Neural progenitor cell (in vitro differentiated cells): ENCODE results near the gene SLC12A6.

Source experiments
- EZH2 ChIP-seq: fragments of 200-600 bp; sonication (generic); IDR thresholded peaks from 2 replicates; pipeline ENCODE4 v1.6.1; 2017; ENCODE audit warnings: antibody characterized with exemption, mild to moderate bottlenecking, moderate library complexity
- EZH2phosphoT487 ChIP-seq: fragments of 200-600 bp; sonication (generic); IDR thresholded peaks from 2 replicates; pipeline ENCODE4 v1.6.1; 2017; ENCODE audit warnings: antibody characterized with exemption
- TF ChIP-seq, protein P1 (sequence below): fragments of 200-600 bp; sonication (generic); IDR thresholded peaks from 2 replicates; pipeline ENCODE4 v1.5.1; 2017; ENCODE audit warnings: antibody characterized with exemption, mild to moderate bottlenecking

DNA sequence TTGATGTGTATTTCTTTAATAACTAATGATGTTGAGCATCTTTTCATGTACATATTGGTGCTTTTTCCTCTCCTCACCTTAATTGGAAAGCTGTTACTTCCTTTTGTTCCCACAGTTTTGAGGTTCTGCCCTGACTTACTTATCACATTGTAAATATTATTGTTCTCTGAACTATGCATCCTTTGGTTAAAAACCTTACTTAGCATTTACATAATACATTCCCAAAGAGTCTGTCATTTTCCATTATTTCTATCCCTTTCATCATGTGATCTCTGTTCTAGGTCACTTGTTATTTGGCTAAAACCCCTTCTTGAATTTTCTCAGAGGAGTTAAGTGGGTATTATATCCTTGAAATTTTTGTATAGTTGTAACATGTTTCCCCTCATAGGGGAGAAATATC is 33.0 kb downstream of the SLC12A6 start:
- TF ChIP-seq, protein P1, sequence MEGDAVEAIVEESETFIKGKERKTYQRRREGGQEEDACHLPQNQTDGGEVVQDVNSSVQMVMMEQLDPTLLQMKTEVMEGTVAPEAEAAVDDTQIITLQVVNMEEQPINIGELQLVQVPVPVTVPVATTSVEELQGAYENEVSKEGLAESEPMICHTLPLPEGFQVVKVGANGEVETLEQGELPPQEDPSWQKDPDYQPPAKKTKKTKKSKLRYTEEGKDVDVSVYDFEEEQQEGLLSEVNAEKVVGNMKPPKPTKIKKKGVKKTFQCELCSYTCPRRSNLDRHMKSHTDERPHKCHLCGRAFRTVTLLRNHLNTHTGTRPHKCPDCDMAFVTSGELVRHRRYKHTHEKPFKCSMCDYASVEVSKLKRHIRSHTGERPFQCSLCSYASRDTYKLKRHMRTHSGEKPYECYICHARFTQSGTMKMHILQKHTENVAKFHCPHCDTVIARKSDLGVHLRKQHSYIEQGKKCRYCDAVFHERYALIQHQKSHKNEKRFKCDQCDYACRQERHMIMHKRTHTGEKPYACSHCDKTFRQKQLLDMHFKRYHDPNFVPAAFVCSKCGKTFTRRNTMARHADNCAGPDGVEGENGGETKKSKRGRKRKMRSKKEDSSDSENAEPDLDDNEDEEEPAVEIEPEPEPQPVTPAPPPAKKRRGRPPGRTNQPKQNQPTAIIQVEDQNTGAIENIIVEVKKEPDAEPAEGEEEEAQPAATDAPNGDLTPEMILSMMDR: no peak
- TF ChIP-seq EZH2phosphoT487 (no peak), EZH2 (no peak)
